DND-41 (cell line): ENCODE results near the gene CRHBP.

Experiments
- EZH2 ChIP-seq: IDR thresholded peaks from 3 replicates; pipeline ENCODE4 v1.6.1; 2012; ENCODE audit warnings: borderline replicate concordance, low read depth, mild to moderate bottlenecking, moderate library complexity, low read length, inconsistent platforms; ENCODE audit not compliant: severe bottlenecking
- TF ChIP-seq, protein P1 (sequence below): IDR thresholded peaks from 2 replicates; pipeline ENCODE4 v1.5.1; 2012; ENCODE audit warnings: borderline replicate concordance, low read length, moderate library complexity, mild to moderate bottlenecking; ENCODE audit not compliant: poor library complexity, severe bottlenecking; ENCODE audit errors: extremely low read depth

DNA sequence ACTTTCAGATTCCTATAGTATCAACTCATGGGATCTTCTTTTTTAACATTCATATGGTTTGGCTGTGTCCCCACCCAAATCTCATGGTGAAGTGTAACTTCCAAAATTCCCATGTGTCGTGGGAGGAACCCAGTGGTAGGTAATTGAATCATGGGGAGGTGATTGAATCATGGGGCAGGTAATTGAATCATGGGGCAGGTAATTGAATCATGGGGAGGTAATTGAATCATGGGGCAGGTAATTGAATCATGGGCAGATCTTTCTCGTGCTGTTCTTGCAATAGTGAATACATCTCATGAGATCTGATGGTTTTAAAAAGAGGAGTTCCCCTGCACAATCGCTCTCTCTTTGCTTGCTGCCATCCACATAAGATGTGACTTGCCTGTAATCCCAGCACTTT is 55.6 kb downstream of the CRHBP start:
- TF ChIP-seq, protein P1, sequence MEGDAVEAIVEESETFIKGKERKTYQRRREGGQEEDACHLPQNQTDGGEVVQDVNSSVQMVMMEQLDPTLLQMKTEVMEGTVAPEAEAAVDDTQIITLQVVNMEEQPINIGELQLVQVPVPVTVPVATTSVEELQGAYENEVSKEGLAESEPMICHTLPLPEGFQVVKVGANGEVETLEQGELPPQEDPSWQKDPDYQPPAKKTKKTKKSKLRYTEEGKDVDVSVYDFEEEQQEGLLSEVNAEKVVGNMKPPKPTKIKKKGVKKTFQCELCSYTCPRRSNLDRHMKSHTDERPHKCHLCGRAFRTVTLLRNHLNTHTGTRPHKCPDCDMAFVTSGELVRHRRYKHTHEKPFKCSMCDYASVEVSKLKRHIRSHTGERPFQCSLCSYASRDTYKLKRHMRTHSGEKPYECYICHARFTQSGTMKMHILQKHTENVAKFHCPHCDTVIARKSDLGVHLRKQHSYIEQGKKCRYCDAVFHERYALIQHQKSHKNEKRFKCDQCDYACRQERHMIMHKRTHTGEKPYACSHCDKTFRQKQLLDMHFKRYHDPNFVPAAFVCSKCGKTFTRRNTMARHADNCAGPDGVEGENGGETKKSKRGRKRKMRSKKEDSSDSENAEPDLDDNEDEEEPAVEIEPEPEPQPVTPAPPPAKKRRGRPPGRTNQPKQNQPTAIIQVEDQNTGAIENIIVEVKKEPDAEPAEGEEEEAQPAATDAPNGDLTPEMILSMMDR = no peak
- TF ChIP-seq EZH2 = no peak
